SH-SY5Y (cell line): ENCODE measurements around the gene CMC2.

Source experiments
- GATA2 ChIP-seq: IDR thresholded peaks from 2 replicates; pipeline ENCODE4 v1.6.1; 2011; ENCODE audit warnings: mild to moderate bottlenecking, low read depth, low read length
- GATA3 ChIP-seq: IDR thresholded peaks from 2 replicates; pipeline ENCODE4 v1.6.1; 2011; ENCODE audit warnings: low read depth, mild to moderate bottlenecking, low read length, moderate library complexity

The CMC2 gene

DNA sequence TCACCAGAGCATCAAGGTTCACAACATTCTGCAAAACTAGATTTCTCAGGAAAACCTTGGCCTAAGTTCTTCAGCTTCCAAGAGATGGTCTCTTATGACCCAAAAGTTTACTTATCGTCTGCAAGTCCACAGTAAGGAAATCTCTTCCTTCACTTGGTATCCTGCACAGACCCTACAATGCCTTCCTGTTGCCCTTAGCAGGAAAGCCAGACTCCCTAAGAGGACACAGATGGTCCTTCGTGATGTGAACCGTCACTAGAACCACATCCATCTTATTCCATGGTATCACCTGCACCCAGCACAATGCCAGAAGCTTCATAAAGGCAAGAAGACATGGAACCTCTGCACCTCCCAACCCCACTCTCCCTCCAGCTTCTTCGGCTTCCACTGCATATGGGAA lies 34.1 kb downstream of the CMC2 start:
- no peak for TF ChIP-seq GATA3
- no peak for TF ChIP-seq GATA2

GRCh38 chr16:80971819-80972218 lies 34.9 kb downstream of the CMC2 start:
- TF ChIP-seq GATA3 (no peak), GATA2 (no peak)

- no peak for TF ChIP-seq GATA2
- no peak for TF ChIP-seq GATA3
Observed at GRCh38 chr16:80969114-80969484, 37.6 kb downstream of the CMC2 start.

GRCh38 chr16:80968386-80969113 lies 38.1 kb downstream of the CMC2 start:
- TF ChIP-seq GATA2 = no peak
- no peak for TF ChIP-seq GATA3

DNA sequence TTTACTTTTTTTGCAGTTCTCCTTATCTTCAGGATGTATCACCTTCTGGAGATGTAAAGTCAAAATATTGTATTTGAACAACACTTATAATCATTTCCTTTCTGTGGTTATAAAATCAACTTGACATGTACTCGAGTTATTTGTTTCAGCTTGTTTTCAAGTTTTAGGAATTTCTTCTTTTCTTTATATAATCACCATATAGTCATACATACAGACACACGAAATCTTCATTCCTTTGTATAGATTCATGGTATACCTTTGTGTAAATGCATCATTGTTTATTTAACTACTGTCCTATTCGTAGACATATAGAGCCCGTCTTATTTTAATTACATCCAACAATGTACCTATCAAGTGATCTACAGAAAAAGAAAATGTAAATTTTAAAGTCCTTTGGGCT lies 40.1 kb downstream of the CMC2 start:
- TF ChIP-seq GATA3 (no peak), GATA2 (no peak)

DNA sequence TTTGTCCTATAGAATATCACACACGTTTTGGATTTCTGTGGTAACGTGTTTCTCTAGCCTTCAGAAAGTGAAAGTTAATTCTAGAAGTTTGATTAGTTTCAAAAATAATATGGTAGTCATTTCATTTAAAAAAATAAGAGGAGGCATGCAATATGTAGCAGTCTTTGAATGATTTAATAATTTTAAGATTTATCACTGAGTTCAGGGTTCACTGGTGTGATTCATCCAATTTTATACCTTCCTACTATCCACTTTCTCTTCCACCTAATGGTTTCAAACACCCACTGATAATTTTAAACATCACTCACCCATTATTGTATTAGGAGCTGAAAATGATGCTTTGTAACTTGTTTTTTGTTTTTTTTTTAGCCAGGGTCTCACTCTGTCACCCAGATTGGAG lies 42.3 kb downstream of the CMC2 start:
- TF ChIP-seq GATA2 (no peak), GATA3 (no peak)

GRCh38 chr16:80962879-80963278 lies 43.8 kb downstream of the CMC2 start:
- TF ChIP-seq GATA3 = no peak
- no peak for TF ChIP-seq GATA2

- TF ChIP-seq GATA3 (no peak), GATA2 (no peak)
Observed at GRCh38 chr16:80958284-80958683, 48.4 kb downstream of the CMC2 start.

- no peak for TF ChIP-seq GATA2
- TF ChIP-seq GATA3 = no peak
Observed at GRCh38 chr16:80954985-80955384, 51.7 kb downstream of the CMC2 start.

DNA sequence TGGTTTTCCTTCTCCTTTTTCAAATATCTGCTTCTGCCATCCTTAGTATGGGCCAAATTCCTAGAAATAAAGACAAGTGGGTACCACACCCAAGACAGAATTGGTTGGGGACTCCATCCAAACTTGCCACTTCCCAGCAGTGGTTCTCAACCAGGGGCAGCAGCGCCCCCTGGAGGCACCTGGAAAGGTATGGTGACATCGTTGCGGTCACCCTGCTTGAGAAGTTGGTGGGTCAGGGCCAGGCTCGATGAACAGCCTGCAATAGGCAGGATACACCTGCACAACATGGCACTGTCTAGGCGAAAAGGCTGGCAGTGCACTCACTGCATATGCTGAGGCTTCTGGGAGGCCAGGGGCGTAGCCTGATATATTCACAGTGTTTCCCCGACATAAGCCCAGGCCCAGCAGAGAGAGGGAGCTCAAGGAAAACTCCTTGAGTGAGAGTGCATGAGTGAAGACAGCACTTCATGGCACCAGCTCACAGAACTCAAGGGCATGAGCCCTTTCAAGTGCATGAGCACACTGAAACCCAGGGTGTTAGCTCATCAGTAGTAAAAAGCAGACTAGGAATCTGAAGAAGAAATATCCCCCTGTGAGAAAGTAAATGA lies 57.7 kb downstream of the CMC2 start:
- TF ChIP-seq GATA2 (no peak), GATA3 (no peak)

- TF ChIP-seq GATA3 = no peak
- TF ChIP-seq GATA2 = no peak
Observed at GRCh38 chr16:80947708-80948625, 58.7 kb downstream of the CMC2 start.

DNA sequence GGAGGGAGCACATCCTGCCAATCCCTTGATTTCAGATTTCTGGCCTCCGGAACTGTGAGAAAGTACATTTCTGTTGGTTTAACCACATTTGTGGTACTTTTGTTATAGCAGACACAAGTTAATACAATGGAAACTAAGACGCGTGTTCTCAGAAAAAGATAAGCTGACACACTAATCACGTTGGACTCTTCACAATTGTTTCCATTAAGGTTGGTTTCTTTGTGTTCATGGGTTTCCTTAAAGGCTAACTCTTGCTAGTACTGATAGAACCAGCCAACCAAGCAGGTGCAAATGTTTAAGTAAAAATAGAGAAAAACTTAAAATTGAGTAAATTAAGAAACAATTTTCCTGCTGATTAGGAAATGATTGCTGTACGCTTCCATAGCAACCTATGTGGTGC lies 59.4 kb downstream of the CMC2 start:
- TF ChIP-seq GATA2 (no peak), GATA3 (no peak)

- TF ChIP-seq GATA3 (no peak), GATA2 (no peak)
Observed at GRCh38 chr16:80946481-80946880, 60.2 kb downstream of the CMC2 start.

DNA sequence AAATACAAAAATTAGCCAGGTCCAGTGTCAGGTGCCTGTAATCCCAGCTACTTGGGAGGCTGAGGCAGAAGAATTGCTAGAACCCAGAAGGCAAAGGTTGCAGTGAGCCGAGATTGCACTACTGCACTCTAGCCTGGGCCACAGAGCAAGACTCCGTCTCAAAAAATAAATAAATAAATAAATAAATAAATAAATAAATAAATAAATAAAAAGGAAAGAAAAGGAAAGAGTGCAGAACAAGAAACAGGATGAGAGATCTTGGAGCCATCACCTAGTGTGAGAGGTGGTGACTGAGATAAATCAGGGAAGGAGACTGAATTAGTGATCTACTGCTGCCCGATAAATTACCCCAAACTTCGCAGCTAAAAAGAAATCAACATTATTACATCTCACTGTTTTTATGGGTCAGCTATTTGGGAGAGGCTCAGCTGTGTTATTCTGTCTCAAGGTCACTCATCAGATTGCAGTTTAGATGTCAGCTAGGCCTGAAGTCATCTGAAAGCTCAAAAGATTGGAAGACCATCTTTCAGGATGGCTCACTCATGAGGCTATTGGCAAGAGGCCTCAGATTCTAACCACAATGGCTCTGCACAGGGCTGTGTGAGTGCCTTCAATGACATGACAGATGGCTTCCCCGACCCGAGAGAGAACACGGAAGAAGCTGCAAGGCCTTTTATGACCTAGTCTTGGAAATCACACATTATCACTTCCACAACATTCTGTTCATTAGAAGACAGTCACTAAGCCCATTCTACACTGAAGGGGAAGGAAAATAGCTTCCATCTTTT lies 66.4 kb downstream of the CMC2 start:
- TF ChIP-seq GATA3 (no peak), GATA2 (no peak)
